ENCODE measurements around the gene WDR53.
"Not testable (repeated sequence)": the region's sequence is repeated elsewhere in the genome, so short reads cannot be mapped to it uniquely, and the experiment has no call there.

The WDR53 gene

DNA sequence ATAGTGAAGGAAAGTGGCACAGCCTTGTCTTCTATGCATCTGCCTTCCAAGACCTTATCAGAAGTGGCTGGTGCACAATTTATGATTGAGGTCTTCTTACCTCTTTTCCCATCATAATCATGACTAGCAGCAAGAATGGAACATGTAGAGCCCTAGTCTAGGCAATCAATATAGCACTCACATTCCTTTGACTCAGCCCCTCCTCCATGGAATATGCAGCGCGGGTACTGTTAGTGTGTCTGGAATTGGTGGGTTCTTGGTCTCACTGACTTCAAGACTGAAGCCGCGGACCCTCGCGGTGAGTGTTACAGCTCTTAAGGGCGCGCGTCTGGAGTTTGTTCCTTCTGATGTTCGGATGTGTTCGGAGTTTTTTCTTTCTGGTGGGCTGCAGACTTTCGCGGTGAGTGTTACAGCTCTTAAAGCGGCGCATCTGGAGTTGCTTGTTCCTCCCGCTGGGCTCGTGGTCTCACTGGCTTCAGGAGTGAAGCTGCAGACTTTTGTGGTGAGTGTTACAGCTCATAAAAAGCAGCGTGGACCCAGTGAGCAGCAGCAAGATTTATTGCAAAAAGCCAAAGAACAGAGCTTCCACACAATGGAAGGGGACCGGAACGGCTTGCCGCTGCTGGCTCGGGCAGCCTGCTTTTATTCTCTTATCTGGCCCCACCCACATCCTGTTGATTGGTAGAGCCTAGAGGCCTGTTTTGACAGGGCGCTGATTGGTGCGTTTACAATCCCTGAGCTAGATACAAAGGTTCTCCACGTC is 29.8 kb upstream of the WDR53 start:
- not testable (repeated sequence) for H3K9me3 Mint-ChIP-seq; H3K27me3 Mint-ChIP-seq; H3K36me3 Mint-ChIP-seq (ENCODE audit: insufficient read depth); H3K4me1 Mint-ChIP-seq (ENCODE audit: low read depth in 2 of 2)
- Mint-ChIP-seq H3K4me3 (peak overlapping the region; percentile 8 to 78), H3K27ac (peak overlapping the region in 1 of 2 donors; percentile 76)
- ATAC-seq (replicated peaks) (peak; percentile 31), DNase-seq (peak in 1 of 3 experiments; percentile 15)

DNA sequence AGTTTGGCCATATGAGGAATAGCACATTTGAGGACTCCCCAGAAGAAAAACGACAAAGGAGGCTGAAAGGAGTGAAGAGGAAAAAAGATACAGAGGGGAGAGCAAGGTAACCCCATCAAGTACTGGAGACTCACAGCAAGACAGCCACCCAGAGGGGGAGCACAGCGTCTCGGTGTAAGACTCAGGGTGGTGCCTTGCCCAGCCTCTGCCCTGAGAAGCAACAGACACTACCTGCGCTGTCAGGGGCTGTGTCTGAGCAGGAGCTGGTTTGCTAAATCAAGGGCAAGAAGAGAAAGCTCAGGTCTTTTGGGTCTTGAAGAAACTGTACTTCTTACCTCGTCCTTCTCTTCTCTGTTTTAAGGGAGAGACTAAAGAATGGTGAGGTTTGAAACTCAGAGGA is 28.0 kb upstream of the WDR53 start:
- no peaks in the 10 kb centered on the region for H3K36me3 Mint-ChIP-seq (ENCODE audit: insufficient read depth)
- H3K27ac Mint-ChIP-seq: no peak overlapping the region
- H3K27me3 Mint-ChIP-seq: peaks cover 5 to 8% of the 10 kb centered on the region in 2 donors
- ATAC-seq (replicated peaks): no peak
- no peak for DNase-seq
- H3K4me3 Mint-ChIP-seq: no peak overlapping the region
- peaks cover 0 to 9% of the 10 kb centered on the region in 2 donors for H3K4me1 Mint-ChIP-seq (ENCODE audit: low read depth in 2 of 2)
- H3K9me3 Mint-ChIP-seq: no peaks in the 10 kb centered on the region

DNA sequence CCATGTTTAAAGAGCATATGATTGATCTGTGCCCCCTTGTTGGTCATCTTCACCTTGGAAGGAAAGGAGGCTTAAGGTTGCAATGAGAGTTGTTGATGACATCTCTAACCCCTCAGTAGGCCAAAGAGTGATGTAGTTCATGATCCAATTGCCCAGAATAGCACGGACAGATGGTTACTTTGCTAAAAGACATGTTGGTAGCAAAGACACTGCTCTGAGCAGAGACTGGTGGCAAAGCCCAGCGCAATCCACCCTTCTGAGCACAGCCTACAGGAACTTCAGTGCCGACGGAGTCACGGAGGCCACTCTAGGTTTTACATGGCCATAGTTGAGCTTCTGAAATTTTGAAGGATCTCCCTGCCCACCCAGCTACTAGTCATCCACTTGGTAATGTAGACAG is 21.9 kb upstream of the WDR53 start:
- H3K36me3 Mint-ChIP-seq (ENCODE audit: insufficient read depth): peaks cover 7% of the 10 kb centered on the region
- no peaks in the 10 kb centered on the region for H3K4me1 Mint-ChIP-seq (ENCODE audit: low read depth in 2 of 2)
- DNase-seq (no peak), ATAC-seq (replicated peaks) (no peak)
- H3K4me3 Mint-ChIP-seq: no peak overlapping the region
- H3K9me3 Mint-ChIP-seq: no peaks in the 10 kb centered on the region
- no peak overlapping the region for H3K27ac Mint-ChIP-seq
- peaks cover 5 to 8% of the 10 kb centered on the region in 2 donors for H3K27me3 Mint-ChIP-seq

DNA sequence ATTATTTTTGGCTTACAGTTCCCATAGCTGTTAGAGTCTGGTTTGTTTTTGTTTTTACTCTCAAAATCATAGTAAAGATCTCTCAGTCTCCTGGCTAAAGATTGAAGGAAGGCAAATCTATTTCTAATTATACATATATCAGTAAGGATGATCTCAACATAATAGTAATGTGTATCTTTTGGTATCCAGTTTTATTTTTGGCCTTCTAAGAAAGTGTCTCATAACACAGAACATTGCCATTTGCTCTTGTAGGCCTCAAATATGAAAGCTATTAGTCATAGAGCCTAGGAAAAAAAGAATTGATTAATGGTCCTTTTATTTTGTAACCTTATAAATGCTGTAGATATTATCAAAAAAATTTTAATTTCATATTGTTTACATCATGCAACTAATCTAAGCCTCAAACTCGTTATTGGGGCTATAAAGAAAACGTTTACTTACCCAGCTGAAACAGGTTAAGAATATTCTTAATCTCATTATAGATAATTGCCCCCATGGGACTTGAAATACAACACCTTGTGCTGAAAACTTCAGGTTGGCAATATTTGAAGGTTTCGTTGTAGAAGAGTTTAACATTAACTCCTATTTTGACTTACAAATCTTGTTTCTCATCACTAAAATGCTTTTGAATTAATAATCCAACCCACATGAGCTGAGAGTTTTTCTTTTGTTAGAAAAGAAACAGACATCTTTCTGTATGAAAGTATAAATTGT is 16.8 kb upstream of the WDR53 start:
- ATAC-seq (replicated peaks): no peak
- DNase-seq: no peak
- Mint-ChIP-seq H3K27ac (no peak overlapping the region), H3K4me3 (no peak overlapping the region), H3K4me1 (ENCODE audit: low read depth in 2 of 2) (no peaks in the 10 kb centered on the region), H3K27me3 (no peaks in the 10 kb centered on the region), H3K36me3 (ENCODE audit: insufficient read depth) (peaks cover 32% of the 10 kb centered on the region), H3K9me3 (no peaks in the 10 kb centered on the region)

DNA sequence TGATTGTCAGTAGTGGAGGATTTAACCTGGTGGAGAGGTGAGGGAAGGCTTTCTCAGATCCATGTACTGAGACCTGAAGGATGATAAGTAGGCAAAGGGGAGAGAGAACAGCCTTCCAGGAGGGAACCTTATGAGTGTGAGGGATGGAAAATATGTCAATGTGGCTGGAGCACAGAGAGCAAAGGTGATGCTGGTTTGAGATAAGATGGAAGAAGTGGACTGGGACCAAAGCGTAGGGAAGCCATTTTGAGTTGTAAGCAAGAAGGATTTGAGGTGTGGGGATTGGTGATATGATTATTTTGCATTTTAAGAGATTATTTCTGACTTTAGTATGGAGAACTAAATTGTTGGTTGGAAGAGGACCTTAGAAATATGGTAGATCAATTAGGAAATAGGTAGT is 4.0 kb upstream of the WDR53 start:
- no peak for DNase-seq
- ATAC-seq (replicated peaks): no peak
- Mint-ChIP-seq H3K4me3 (no peak overlapping the region), H3K27ac (no peak overlapping the region), H3K9me3 (no peaks in the 10 kb centered on the region), H3K36me3 (ENCODE audit: insufficient read depth) (peaks cover 16% of the 10 kb centered on the region), H3K27me3 (no peaks in the 10 kb centered on the region), H3K4me1 (ENCODE audit: low read depth in 2 of 2) (peaks cover 17 to 24% of the 10 kb centered on the region in 2 donors)

DNA sequence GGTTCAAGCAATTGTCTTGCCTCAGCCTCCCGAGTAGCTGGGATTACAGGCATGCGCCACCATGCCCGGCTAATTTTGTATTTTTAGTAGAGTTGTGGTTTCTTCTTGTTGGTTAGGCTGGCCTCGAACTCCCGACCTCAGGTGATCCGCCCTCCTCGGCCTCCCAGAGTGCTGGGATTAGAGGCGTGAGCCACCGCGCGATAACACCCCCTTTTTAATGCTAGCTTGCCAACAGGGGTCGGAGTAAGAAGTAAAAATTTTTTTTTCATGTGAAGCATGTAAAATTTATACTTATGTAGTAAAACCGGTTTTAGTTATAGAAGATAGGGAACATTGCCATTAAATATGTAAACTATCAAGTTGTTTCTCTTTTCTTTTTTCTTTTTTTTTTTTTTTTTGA is 2.0 kb upstream of the WDR53 start:
- Mint-ChIP-seq H3K36me3 (ENCODE audit: insufficient read depth) (peaks cover 13% of the 10 kb centered on the region), H3K4me3 (peak overlapping the region; percentile 69 to 86), H3K4me1 (ENCODE audit: low read depth in 2 of 2) (peaks cover 20 to 30% of the 10 kb centered on the region in 2 donors), H3K27ac (peak overlapping the region in 1 of 2 donors; percentile 95)
- DNase-seq; H3K9me3 Mint-ChIP-seq; ATAC-seq (replicated peaks); H3K27me3 Mint-ChIP-seq: not testable (repeated sequence)

DNA sequence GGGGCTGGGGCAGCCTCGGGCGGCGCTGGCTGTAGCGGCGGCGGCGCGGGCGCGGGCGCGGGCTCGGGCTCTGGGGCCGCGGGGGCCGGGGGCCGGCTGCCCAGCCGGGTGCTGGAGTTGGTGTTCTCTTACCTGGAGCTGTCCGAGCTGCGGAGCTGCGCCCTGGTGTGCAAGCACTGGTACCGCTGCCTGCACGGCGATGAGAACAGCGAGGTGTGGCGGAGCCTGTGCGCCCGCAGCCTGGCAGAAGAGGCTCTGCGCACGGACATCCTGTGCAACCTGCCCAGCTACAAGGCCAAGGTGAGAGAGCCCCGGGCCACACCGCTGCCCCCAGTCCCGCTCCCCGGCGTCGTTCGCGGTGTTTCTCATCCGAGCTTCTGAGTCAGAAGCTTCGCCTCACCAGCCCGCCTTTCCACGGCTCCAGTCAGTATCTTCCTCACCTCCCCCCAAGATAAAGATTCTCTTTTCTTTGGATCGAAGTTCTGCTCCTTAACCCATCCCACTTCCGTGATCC is 706 bp upstream of the WDR53 start:
- Mint-ChIP-seq H3K4me3 (peak overlapping the region; percentile 69 to 86), H3K36me3 (ENCODE audit: insufficient read depth) (peaks cover 13% of the 10 kb centered on the region), H3K27me3 (no peaks in the 10 kb centered on the region), H3K4me1 (ENCODE audit: low read depth in 2 of 2) (peaks cover 17 to 24% of the 10 kb centered on the region in 2 donors), H3K27ac (peak overlapping the region; percentile 23 to 95), H3K9me3 (no peaks in the 10 kb centered on the region)
- DNase-seq (peak; percentile 40 to 52 (median 44)), ATAC-seq (replicated peaks) (peak; percentile 57)

DNA sequence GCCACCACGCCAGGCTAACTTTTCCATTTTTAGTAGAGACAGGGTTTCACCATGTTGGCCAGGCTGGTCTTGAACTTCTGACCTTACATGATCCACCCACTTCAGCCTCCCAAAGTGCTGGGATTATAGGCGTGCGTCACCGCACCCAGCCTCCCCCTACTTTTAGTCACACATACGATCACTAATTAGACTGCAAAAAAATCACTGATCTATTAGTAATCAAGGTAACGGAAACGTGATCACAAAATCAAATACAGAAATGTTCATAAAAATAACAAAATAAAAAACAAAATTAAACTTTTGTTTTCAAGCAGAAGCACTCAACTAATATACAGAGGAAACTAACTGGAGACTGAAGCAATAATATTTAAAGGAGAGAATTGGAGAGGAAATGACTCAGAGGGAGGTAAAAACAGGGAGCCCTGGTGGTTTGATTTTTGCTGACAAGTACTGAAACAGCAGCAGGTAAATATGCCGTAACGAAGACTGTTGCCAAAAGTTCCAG is 4.6 kb downstream of the WDR53 start:
- Mint-ChIP-seq H3K4me3 (peak overlapping the region in 1 of 2 donors; percentile 76), H3K9me3 (no peaks in the 10 kb centered on the region), H3K36me3 (ENCODE audit: insufficient read depth) (peaks cover 17% of the 10 kb centered on the region), H3K27ac (peak overlapping the region in 1 of 2 donors; percentile 87), H3K27me3 (no peaks in the 10 kb centered on the region), H3K4me1 (ENCODE audit: low read depth in 2 of 2) (peaks cover 15 to 20% of the 10 kb centered on the region in 2 donors)
- no peak for ATAC-seq (replicated peaks)
- no peak for DNase-seq

DNA sequence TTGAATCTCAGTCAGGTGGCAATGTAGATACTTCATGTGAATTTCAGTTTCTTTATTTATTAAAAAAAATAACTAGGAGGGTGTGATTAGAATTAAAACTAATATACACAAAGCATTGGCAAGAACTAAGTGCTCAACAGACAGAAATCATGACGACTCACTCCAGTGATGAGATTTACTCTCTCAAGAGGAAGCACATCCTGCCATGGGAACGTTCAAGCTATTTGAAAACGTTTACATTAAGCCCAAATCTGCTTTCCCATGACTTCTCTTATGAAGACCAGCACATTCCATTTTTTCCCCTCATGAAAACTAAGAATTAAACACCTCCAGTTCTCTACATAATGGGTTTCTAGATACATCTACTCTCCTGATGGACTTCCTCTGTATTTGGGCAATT is 8.5 kb downstream of the WDR53 start:
- Mint-ChIP-seq H3K4me3 (no peak overlapping the region), H3K4me1 (ENCODE audit: low read depth in 2 of 2) (peaks cover 5 to 15% of the 10 kb centered on the region in 2 donors), H3K36me3 (ENCODE audit: insufficient read depth) (peaks cover 23% of the 10 kb centered on the region), H3K27ac (peak overlapping the region in 1 of 2 donors; percentile 10), H3K9me3 (no peaks in the 10 kb centered on the region), H3K27me3 (no peaks in the 10 kb centered on the region)
- ATAC-seq (replicated peaks) (no peak), DNase-seq (no peak)

DNA sequence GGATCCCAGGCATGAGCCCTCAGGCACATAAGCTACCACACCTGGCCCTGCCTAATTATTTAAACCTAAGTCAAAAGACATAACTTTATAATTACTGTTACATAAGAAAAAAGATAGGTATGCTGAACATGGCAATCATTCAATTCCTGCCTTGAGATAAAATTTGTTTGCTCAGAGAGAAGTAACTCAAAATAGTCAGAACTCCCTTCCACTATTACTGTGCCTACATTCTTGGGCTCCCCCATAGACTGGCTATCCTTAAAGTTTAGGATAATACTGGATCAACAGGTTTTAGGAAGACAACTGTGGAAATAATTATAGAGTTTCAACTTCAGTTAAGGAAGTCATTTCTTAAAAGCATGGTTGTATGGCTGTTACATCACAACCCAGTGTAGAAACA is 9.9 kb downstream of the WDR53 start:
- H3K9me3 Mint-ChIP-seq: no peaks in the 10 kb centered on the region
- ATAC-seq (replicated peaks) (no peak), DNase-seq (no peak)
- H3K4me1 Mint-ChIP-seq (ENCODE audit: low read depth in 2 of 2): peaks cover under 1 to 9% of the 10 kb centered on the region in 2 donors
- no peak overlapping the region for H3K4me3 Mint-ChIP-seq
- no peak overlapping the region for H3K27ac Mint-ChIP-seq
- H3K36me3 Mint-ChIP-seq (ENCODE audit: insufficient read depth): peaks cover 26% of the 10 kb centered on the region
- H3K27me3 Mint-ChIP-seq: no peaks in the 10 kb centered on the region

DNA sequence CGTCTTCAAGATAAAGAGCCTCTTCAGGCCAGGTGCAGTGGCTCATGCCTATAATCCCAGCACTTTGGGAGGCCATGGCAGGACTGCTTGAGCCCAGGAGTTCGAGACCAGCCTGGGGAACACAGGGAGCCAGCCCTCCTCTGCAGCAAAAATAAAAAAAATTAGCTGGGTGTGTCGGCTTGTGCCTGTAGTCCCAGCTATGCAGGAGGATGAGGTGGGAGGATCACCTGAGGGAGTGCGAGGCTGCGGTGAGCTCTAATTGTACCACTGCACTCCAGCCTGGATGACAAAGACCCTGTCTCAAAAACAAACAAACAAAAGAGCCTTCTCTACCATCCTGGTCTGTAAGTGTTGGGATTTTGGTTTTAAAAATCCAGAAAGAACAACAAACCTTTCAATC is 11.1 kb downstream of the WDR53 start:
- DNase-seq (no peak), ATAC-seq (replicated peaks) (no peak)
- Mint-ChIP-seq H3K4me3 (no peak overlapping the region), H3K27me3 (no peaks in the 10 kb centered on the region), H3K9me3 (no peaks in the 10 kb centered on the region), H3K36me3 (ENCODE audit: insufficient read depth) (peaks cover 26% of the 10 kb centered on the region), H3K4me1 (ENCODE audit: low read depth in 2 of 2) (peaks cover 0 to 6% of the 10 kb centered on the region in 2 donors), H3K27ac (no peak overlapping the region)

DNA sequence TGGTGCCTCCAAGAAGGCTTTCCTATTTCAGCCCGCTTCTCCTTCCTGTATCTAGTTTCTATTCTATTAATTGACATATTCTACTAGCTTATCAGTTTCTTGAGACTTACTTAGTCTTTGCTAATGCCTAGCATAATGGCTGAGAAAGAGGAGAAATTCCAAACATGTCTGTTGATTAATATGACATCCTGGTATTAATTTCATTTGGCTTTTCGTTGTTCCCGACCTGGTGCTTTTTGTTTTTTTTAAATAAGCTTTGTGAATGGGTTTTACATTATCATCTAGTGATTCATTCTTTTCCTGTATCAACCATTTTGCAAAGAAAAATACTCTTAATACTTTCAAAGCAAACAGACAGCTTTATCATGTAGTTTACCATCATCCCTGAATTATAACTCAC is 13.1 kb downstream of the WDR53 start:
- peaks cover 0 to 4% of the 10 kb centered on the region in 2 donors for H3K4me1 Mint-ChIP-seq (ENCODE audit: low read depth in 2 of 2)
- peak overlapping the region in 1 of 2 donors; percentile 17 for H3K27ac Mint-ChIP-seq
- no peak overlapping the region for H3K4me3 Mint-ChIP-seq
- H3K9me3 Mint-ChIP-seq: no peaks in the 10 kb centered on the region
- H3K27me3 Mint-ChIP-seq: no peaks in the 10 kb centered on the region
- peaks cover 20% of the 10 kb centered on the region for H3K36me3 Mint-ChIP-seq (ENCODE audit: insufficient read depth)
- DNase-seq (no peak), ATAC-seq (replicated peaks) (no peak)

DNA sequence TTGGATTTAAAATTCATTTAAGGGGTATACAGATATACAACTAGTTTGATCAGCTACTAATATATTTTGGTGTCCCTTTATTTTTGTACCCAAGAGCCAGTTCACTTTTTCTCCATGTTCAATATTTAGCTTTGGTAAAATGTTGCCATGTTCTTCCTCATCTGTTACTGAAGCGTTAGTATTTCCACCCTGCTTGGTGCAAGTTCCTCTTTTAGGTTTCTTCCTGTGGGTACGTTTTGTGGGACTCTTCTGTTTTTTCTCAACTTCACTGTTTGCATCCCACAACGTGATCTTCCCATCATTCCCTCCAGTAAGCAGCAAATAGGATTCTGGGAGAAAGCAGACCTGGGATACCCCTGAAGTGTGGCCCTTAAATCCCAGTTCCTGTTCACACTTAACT is 14.1 kb downstream of the WDR53 start:
- H3K27ac Mint-ChIP-seq: no peak overlapping the region
- peaks cover 0 to 2% of the 10 kb centered on the region in 2 donors for H3K4me1 Mint-ChIP-seq (ENCODE audit: low read depth in 2 of 2)
- no peaks in the 10 kb centered on the region for H3K27me3 Mint-ChIP-seq
- H3K9me3 Mint-ChIP-seq: no peaks in the 10 kb centered on the region
- DNase-seq: no peak
- H3K4me3 Mint-ChIP-seq: no peak overlapping the region
- peaks cover 19% of the 10 kb centered on the region for H3K36me3 Mint-ChIP-seq (ENCODE audit: insufficient read depth)
- no peak for ATAC-seq (replicated peaks)
